ENCODE data around the gene C2CD3. TPM values are rescaled to one million over a fixed set of nuclear protein-coding genes. Genes with fewer than 3 reads are reported as not detected.

The C2CD3 gene
- total and polyA plus RNA-seq, 10 of the 15 experiments (the other 5 are each of a cell fraction or from before 2014, with no cell fraction given) = 2.3 to 24.0 (median 16.3) TPM

DNA sequence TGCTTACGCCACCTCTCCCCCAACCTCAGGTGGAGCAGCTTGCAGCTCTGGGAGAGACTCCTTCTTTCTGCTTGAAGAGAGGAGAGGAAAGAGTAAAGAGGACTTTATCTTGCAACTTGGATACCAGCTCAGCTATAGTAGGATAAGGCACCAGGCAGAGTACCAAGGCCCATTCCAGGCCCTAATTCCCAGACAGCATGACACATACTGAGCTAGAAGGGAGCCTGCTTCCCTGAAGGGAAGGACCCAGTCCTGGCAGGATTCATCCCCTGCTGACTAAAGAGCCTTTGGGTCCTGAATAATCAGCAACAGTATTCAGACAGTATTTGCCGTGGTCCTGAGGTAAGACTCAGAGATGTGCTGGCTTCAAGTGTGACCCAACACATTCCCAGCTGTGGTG, 41.7 kb upstream of the C2CD3 start:
- TF ChIP-seq SMC3 (IDR thresholded peaks at IDR 0.05; ENCODE audit: borderline replicate concordance, low read length) (no peak), RELA (IDR thresholded peaks at IDR 0.05; ENCODE audit: borderline replicate concordance, partially characterized antibody) (no peak)
- TF ChIP-seq, protein P1, sequence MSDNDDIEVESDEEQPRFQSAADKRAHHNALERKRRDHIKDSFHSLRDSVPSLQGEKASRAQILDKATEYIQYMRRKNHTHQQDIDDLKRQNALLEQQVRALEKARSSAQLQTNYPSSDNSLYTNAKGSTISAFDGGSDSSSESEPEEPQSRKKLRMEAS (IDR thresholded peaks at IDR 0.05; ENCODE audit: low read depth, low read length) = no peak

DNA sequence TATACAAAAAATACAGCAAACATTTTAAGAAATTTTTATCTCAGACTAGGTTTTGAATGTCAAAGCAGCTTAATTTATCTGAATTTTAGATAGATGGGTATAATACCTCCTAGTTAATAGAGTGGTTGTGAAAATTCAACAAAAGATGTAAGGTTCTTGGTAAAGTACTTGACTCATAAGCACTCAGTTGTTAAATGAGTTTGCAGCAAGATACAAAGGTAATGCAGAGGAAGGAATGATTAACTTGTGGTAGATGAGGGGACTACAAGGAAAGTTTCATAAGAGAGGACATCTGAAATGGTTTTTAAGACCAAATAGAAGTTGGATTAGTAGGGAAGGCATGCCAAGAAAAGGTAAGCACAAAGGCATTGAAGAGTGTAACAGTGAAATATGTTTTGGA, 37.7 kb upstream of the C2CD3 start:
- H3K79me2 ChIP-seq (ENCODE audit: control insufficient read depth, insufficient read depth, low read length) = no peaks in the 10 kb centered on the region
- H3K27ac ChIP-seq (ENCODE audit: control insufficient read depth, insufficient read depth) = no peak overlapping the region
- ChIA-PET POLR2A (no interaction called here), CTCF (interaction anchor here (0.5 to 1.3 kb wide), 5 partner anchors 9 to 508 kb away, joined by 3 to 5 read pairs (median 3); no protein-coding TSS in a partner anchor), RAD21 (ENCODE audit: unreplicated experiment) (interaction anchor here (1.0 to 1.4 kb wide), 3 partner anchors 37 to 245 kb away, joined by 3 to 4 read pairs (median 3); partner anchors contain the start of gene PPME1), SMC1A (ENCODE audit: uncharacterized antibody, unreplicated experiment) (interaction anchor here (1.2 to 1.6 kb wide), 2 partner anchors 10 to 12 kb away, joined by 3 to 5 read pairs; no protein-coding TSS in a partner anchor)
- no peak overlapping the region for H3K4me3 ChIP-seq
- ATAC-seq (no peak), DNase-seq (ENCODE audit: low read depth, low spot score) (no peak), FAIRE-seq (no peak)
- intact Hi-C loops (cut with micrococcal nuclease; ENCODE audit: unreplicated experiment) = no loop called here
- no peak overlapping the region for H2AFZ ChIP-seq (ENCODE audit: control insufficient read depth, low read depth, low read length)
- H3K9me3 ChIP-seq (replicated peaks; ENCODE audit: control insufficient read depth, insufficient read depth, low read length) = no peaks in the 10 kb centered on the region; the same call in 2 of the 3 replicates
- H3K36me3 ChIP-seq (ENCODE audit: control insufficient read depth in 2 of 2, insufficient read depth in 2 of 2, low read length in 1 of 2) = peaks cover 2 to 15% of the 10 kb centered on the region in 2 experiments
- no peaks in the 10 kb centered on the region for H3K4me1 ChIP-seq (ENCODE audit: control insufficient read depth, insufficient read depth, low read length)
- H3K4me2 ChIP-seq (ENCODE audit: control insufficient read depth, insufficient read depth) = no peak overlapping the region
- no peak overlapping the region for H3K9ac ChIP-seq (ENCODE audit: control insufficient read depth, insufficient read depth, low read length)
- no peaks in the 10 kb centered on the region for H4K20me1 ChIP-seq (ENCODE audit: control insufficient read depth, insufficient read depth)
- in situ Hi-C loops (cut with MboI) = no loop called here
- no peaks in the 10 kb centered on the region for H3K27me3 ChIP-seq (replicated peaks in 1 of 2; ENCODE audit: control insufficient read depth in 2 of 2, insufficient read depth in 2 of 2, low read length in 1 of 2)
- no TSS peak for BruUV-seq (replicated peaks)
- TF ChIP-seq BRCA1 (IDR thresholded peaks at IDR 0.05; ENCODE audit: low read depth, low read length) (no peak), RB1 (IDR thresholded peaks at IDR 0.05; ENCODE audit: borderline replicate concordance) (no peak), EZH2 (IDR thresholded peaks at IDR 0.05; ENCODE audit: borderline replicate concordance, control insufficient read depth, low read depth, low read length) (no peak), SUPT20H (IDR thresholded peaks at IDR 0.05; ENCODE audit: borderline replicate concordance, control insufficient read depth, low read depth, low read length) (no peak), NFYB (IDR thresholded peaks at IDR 0.05; ENCODE audit: insufficient read depth, low read depth, low read length) (no peak), ETV6 (conservative IDR thresholded peaks at IDR 0.05 in 1 of 2, IDR thresholded peaks at IDR 0.05 in 1 of 2; ENCODE audit: borderline replicate concordance in 1 of 2, low read depth in 1 of 2) (no peak), MEF2B (IDR thresholded peaks at IDR 0.05; ENCODE audit: partially characterized antibody, poor library complexity, severe bottlenecking) (no peak), CBX3 (IDR thresholded peaks at IDR 0.05; ENCODE audit: borderline replicate concordance, low read depth) (no peak)
- TF ChIP-seq, protein P2, sequence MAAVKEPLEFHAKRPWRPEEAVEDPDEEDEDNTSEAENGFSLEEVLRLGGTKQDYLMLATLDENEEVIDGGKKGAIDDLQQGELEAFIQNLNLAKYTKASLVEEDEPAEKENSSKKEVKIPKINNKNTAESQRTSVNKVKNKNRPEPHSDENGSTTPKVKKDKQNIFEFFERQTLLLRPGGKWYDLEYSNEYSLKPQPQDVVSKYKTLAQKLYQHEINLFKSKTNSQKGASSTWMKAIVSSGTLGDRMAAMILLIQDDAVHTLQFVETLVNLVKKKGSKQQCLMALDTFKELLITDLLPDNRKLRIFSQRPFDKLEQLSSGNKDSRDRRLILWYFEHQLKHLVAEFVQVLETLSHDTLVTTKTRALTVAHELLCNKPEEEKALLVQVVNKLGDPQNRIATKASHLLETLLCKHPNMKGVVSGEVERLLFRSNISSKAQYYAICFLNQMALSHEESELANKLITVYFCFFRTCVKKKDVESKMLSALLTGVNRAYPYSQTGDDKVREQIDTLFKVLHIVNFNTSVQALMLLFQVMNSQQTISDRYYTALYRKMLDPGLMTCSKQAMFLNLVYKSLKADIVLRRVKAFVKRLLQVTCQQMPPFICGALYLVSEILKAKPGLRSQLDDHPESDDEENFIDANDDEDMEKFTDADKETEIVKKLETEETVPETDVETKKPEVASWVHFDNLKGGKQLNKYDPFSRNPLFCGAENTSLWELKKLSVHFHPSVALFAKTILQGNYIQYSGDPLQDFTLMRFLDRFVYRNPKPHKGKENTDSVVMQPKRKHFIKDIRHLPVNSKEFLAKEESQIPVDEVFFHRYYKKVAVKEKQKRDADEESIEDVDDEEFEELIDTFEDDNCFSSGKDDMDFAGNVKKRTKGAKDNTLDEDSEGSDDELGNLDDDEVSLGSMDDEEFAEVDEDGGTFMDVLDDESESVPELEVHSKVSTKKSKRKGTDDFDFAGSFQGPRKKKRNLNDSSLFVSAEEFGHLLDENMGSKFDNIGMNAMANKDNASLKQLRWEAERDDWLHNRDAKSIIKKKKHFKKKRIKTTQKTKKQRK (IDR thresholded peaks at IDR 0.05; ENCODE audit: low read depth, low read length) = no peak

More for the DNA sequence above, 41.7 kb upstream of the C2CD3 start:
- 100% methylated on average over 2 of the region's 2 CpGs for WGBS (ENCODE audit: insufficient coverage, insufficient replicate concordance, low lambda C conversion rate, missing lambda C conversion rate)
- ChIA-PET RAD21 (ENCODE audit: unreplicated experiment) (no interaction called here), SMC1A (ENCODE audit: uncharacterized antibody, unreplicated experiment) (no interaction called here), CTCF (interaction anchor here (0.5 kb wide), 1 partner anchor 248 kb away, joined by 4 read pairs; no protein-coding TSS in a partner anchor), POLR2A (no interaction called here)
- Histone ChIP-seq H3K27me3 (replicated peaks in 1 of 2; ENCODE audit: control insufficient read depth in 2 of 2, insufficient read depth in 2 of 2, low read length in 1 of 2) (no peaks in the 10 kb centered on the region), H3K36me3 (ENCODE audit: control insufficient read depth in 2 of 2, insufficient read depth in 2 of 2, low read length in 1 of 2) (peaks cover 2 to 8% of the 10 kb centered on the region in 2 experiments), H3K79me2 (ENCODE audit: control insufficient read depth, insufficient read depth, low read length) (no peaks in the 10 kb centered on the region), H3K4me3 (no peak overlapping the region), H4K20me1 (ENCODE audit: control insufficient read depth, insufficient read depth) (no peaks in the 10 kb centered on the region), H3K4me2 (ENCODE audit: control insufficient read depth, insufficient read depth) (no peak overlapping the region), H2AFZ (ENCODE audit: control insufficient read depth, low read depth, low read length) (no peak overlapping the region), H3K9ac (ENCODE audit: control insufficient read depth, insufficient read depth, low read length) (no peak overlapping the region), H3K9me3 (replicated peaks; ENCODE audit: control insufficient read depth, insufficient read depth, low read length) (no peaks in the 10 kb centered on the region; the same call in 2 of the 3 replicates), H3K27ac (ENCODE audit: control insufficient read depth, insufficient read depth) (no peak overlapping the region), H3K4me1 (ENCODE audit: control insufficient read depth, insufficient read depth, low read length) (no peaks in the 10 kb centered on the region)
- DNase-seq (ENCODE audit: low read depth, low spot score) = no peak
- FAIRE-seq = no peak
- in situ Hi-C loops (cut with MboI) = no loop called here
- intact Hi-C loops (cut with micrococcal nuclease; ENCODE audit: unreplicated experiment) = no loop called here
- BruUV-seq (replicated peaks) = no TSS peak
- no peak for ATAC-seq
